GM19035 (cell line): Measurements from ENCODE around the gene PGPEP1.
A peak's percentile ranks its signal among the peaks of the same experiment; 100 is the strongest.
"Not testable (repeated sequence)": the region's sequence is repeated elsewhere in the genome, so short reads cannot be mapped to it uniquely, and the experiment has no call there.

ENCODE experiments used
- ATAC-seq: cut with Tn5 transposase; IDR thresholded peaks from one replicate; pipeline ENCODE4 v1.9.1; 2021; ENCODE audit not compliant: unreplicated experiment

PGPEP1 gene

GRCh38 chr19:18330868-18331267 is 9.5 kb upstream of the PGPEP1 start:
- no peak for ATAC-seq

GRCh38 chr19:18332917-18333530 is 7.4 kb upstream of the PGPEP1 start:
- ATAC-seq: no peak

- ATAC-seq: no peak
Measured at GRCh38 chr19:18333680-18334079, 6.7 kb upstream of the PGPEP1 start.

- no peak for ATAC-seq
Measured at GRCh38 chr19:18336121-18336520, 4.3 kb upstream of the PGPEP1 start.

GRCh38 chr19:18338541-18338940 is 1.9 kb upstream of the PGPEP1 start:
- ATAC-seq: no peak

- no peak for ATAC-seq
Measured at GRCh38 chr19:18339723-18340122, 675 bp upstream of the PGPEP1 start.

- ATAC-seq: peak; percentile 38
Measured at GRCh38 chr19:18340990-18341868, 831 bp downstream of the PGPEP1 start.

- no peak for ATAC-seq
Measured at GRCh38 chr19:18342090-18342632, 1.8 kb downstream of the PGPEP1 start.

- ATAC-seq: no peak
Measured at GRCh38 chr19:18344582-18344950, 4.2 kb downstream of the PGPEP1 start.

GRCh38 chr19:18345296-18345695 is 4.9 kb downstream of the PGPEP1 start:
- ATAC-seq: no peak

GRCh38 chr19:18346091-18346490 is 5.7 kb downstream of the PGPEP1 start:
- no peak for ATAC-seq

GRCh38 chr19:18348171-18348570 is 7.8 kb downstream of the PGPEP1 start:
- ATAC-seq: no peak

- ATAC-seq: not testable (repeated sequence)
Measured at GRCh38 chr19:18348818-18349339, 8.5 kb downstream of the PGPEP1 start.

- ATAC-seq: no peak
Measured at GRCh38 chr19:18349524-18350128, 9.2 kb downstream of the PGPEP1 start.

GRCh38 chr19:18350490-18350889 is 10.1 kb downstream of the PGPEP1 start:
- no peak for ATAC-seq

GRCh38 chr19:18351544-18351943 is 11.1 kb downstream of the PGPEP1 start:
- ATAC-seq: no peak

GRCh38 chr19:18353378-18354005 is 13.1 kb downstream of the PGPEP1 start:
- no peak for ATAC-seq

GRCh38 chr19:18354743-18355142 is 14.3 kb downstream of the PGPEP1 start:
- ATAC-seq: not testable (repeated sequence)

- ATAC-seq: no peak
Measured at GRCh38 chr19:18357041-18357440, 16.6 kb downstream of the PGPEP1 start.

GRCh38 chr19:18361646-18362045 is 21.2 kb downstream of the PGPEP1 start:
- ATAC-seq: no peak

GRCh38 chr19:18362934-18363542 is 22.6 kb downstream of the PGPEP1 start:
- no peak for ATAC-seq
